ENCODE data around the gene ZNF600. TPM values are rescaled to one million over a fixed set of nuclear protein-coding genes. Genes with fewer than 3 reads are reported as not detected.
A peak's percentile ranks its signal among the peaks of the same experiment; 100 is the strongest.
"Not testable (repeated sequence)": the region's sequence is repeated elsewhere in the genome, so short reads cannot be mapped to it uniquely, and the experiment has no call there.

Gene ZNF600
- polyA plus RNA-seq, 1 of the 3 experiments (the other 2 are of a cell fraction), result 9.9 TPM

DNA sequence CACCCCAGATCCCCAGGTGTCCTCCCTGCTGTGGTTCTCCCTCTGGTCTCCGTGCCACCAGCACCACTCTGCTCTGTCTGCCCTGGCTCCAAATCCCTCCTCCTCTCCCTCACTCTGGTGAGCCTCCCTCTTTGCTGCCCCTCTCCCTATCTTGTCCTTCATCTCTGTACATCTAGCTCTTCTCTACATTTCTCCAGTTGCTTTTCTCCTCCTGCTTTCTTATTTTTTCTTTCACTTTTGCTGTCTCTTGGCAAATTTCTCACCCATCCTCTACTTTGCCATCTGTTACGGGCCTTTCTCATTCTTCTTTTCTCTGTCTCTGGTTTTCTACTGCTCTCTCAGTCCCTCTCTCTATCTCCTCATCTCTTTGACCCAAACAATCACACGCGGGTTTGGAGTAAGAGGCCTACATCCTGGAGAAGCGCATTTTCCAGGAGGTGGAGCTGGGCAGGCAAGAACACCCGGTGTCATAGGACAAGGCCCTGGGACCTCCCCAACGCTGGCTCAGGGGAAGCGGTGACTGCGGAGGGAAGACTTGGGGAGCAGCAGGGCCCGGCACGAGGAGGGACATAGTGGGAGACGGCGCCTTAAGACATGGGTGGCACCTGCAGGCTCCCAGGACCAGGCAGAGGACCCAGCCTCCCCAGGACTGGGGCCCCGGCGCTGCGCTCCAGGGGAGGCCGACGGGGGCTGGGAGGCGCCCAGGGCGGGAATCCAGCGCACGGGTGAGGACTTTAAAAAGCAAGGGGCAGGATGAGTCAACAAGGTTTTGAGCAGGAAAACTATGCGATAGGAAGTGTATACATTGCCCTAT, 61.7 kb downstream of the ZNF600 start (continued):
- TF ChIP-seq CHD2 (IDR thresholded peaks at IDR 0.05; ENCODE audit: low read length, partially characterized antibody) (no peak), POLR2AphosphoS5 (IDR thresholded peaks at IDR 0.05; ENCODE audit: low read depth, low read length) (no peak), NFIC (IDR thresholded peaks at IDR 0.05; ENCODE audit: borderline replicate concordance) (no peak), ELF1 (IDR thresholded peaks at IDR 0.05) (no peak), YY1 (IDR thresholded peaks at IDR 0.05; ENCODE audit: low read depth) (no peak), PBX3 (IDR thresholded peaks at IDR 0.05) (no peak), GABPA (IDR thresholded peaks at IDR 0.05; ENCODE audit: low read depth) (no peak), NRF1 (IDR thresholded peaks at IDR 0.05; ENCODE audit: low read depth, low read length) (no peak), MEF2A (IDR thresholded peaks at IDR 0.05; ENCODE audit: borderline replicate concordance, low read depth) (no peak), SIN3A (IDR thresholded peaks at IDR 0.05; ENCODE audit: borderline replicate concordance, low read depth, low read length) (no peak), RXRA (IDR thresholded peaks at IDR 0.05; ENCODE audit: borderline replicate concordance, low read depth) (no peak)

DNA sequence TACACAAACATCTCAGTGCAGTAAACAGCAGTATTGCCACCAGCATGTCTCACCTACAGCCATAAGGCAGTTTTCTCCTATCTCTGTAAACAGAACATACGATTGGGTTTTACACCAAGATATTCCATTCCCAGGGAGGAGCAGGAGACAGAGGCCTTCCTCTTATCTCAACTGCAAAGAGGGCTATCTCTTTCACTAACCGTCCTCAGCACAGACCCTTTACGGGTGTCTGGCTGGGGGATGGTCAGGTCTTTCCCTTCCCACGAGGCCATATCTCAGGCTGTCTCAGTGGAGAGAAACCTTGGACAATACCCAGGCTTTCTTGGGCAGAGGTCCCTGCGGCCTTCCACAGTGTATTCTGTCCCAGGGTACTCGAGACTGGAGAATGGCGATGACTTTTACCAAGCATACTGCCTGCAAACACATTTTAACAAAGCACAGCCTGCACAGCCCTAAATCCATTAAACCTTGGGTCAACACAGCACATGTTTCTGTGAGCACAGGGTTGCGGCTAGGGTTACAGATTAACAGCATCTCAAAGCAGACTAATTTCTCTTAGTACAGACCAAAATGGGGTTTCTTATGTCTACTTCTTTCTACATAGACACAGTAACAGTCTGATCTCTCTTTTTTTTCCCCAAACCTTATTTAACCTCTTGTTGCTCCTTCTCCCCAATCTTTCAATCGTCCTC, 62.5 kb downstream of the ZNF600 start:
- POLR2A ChIA-PET; H3K9ac ChIP-seq; H4K20me1 ChIP-seq (ENCODE audit: insufficient read depth); CTCF ChIA-PET; H3F3A ChIP-seq (replicated peaks; ENCODE audit: insufficient read depth); H3K27ac ChIP-seq (ENCODE audit: low read depth in 2 of 2, low read length in 1 of 2); H2AFZ ChIP-seq (ENCODE audit: low read depth); H3K27me3 ChIP-seq (ENCODE audit: insufficient read depth); H3K9me2 ChIP-seq; H3K79me2 ChIP-seq (ENCODE audit: insufficient read depth); H3K9me3 ChIP-seq; H3K4me3 ChIP-seq (ENCODE audit: low read depth in 2 of 2, low read length in 1 of 2); DNase-seq; H3K4me2 ChIP-seq; H3K4me1 ChIP-seq (ENCODE audit: control insufficient read depth in 1 of 2, insufficient read depth in 2 of 2, low read depth in 1 of 2, low read length in 1 of 2): not testable (repeated sequence)
- H3K36me3 ChIP-seq (replicated peaks in 1 of 2; ENCODE audit: control insufficient read depth in 1 of 2, insufficient read depth in 2 of 2, low read length in 1 of 2), result peaks cover 0 to 19% of the 10 kb centered on the region in 2 experiments
- WGBS (ENCODE audit: low lambda C conversion rate), result 91% methylated on average over 8 of the region's 9 CpGs

DNA sequence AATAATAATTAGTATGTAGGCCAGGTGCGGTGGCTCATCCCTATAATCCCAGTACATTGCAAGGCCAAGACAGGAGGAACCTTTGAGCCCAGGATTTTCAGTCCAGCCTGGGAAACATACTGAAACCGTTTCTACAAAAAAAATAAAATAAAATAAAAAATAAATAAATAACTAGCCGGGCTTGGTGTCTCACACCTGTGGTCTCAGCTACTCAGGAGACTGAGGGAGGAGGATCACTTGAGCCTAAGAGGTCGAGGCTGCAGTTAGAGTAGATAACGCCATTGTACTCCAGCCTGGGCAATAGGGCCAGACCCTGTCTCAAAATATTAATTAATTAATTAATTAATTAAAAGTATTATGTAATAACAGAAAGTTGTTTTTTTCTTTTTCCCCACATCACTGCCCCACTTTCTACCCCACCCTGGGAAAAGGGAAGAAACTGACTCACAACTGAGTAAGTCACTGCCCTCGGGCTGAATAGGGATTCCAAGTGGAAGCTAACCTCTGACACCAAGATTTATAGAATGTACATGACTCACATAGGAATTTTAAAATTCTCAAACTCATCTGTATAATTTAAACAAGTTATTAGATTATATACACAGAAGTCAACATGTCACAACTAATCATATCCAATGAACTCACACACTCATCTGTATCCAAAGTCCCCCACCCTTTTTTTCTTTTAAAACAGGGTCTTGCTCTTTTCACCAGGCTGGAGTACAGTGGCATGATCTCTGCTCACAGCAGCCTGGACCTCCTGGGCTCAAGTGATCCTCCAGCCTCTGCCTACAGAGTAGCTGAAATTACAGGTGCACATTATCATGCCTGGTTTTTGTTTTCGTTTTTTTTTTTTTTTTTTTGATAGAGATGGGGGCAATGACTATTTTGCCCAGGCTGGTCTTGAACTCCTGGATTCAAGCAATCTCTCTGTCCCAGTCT, 64.3 kb downstream of the ZNF600 start:
- Histone ChIP-seq H3K27ac (ENCODE audit: low read depth in 2 of 2, low read length in 1 of 2) (no peak overlapping the region; a peak in 1 of 4 replicates), H3F3A (replicated peaks; ENCODE audit: insufficient read depth) (no peaks in the 10 kb centered on the region), H3K27me3 (ENCODE audit: insufficient read depth) (no peaks in the 10 kb centered on the region), H3K9ac (no peak overlapping the region), H4K20me1 (ENCODE audit: insufficient read depth) (no peaks in the 10 kb centered on the region), H2AFZ (ENCODE audit: low read depth) (no peak overlapping the region), H3K4me1 (ENCODE audit: control insufficient read depth in 1 of 2, insufficient read depth in 2 of 2, low read depth in 1 of 2, low read length in 1 of 2) (no peaks in the 10 kb centered on the region), H3K4me3 (ENCODE audit: low read depth in 2 of 2, low read length in 1 of 2) (no peak overlapping the region), H3K9me2 (no peaks in the 10 kb centered on the region), H3K4me2 (no peak overlapping the region; the same call in 1 of the 2 replicates), H3K79me2 (ENCODE audit: insufficient read depth) (no peaks in the 10 kb centered on the region), H3K36me3 (replicated peaks in 1 of 2; ENCODE audit: control insufficient read depth in 1 of 2, insufficient read depth in 2 of 2, low read length in 1 of 2) (peaks cover 0 to 12% of the 10 kb centered on the region in 2 experiments), H3K9me3 (no peaks in the 10 kb centered on the region)
- ChIA-PET POLR2A (no interaction called here), CTCF (interaction anchor here (0.7 kb wide), 1 partner anchor 22 kb away, joined by 3 read pairs; no protein-coding TSS in a partner anchor)
- DNase-seq, result no peak
- 79% methylated on average over 7 of the region's 7 CpGs for WGBS (ENCODE audit: low lambda C conversion rate)
- TF ChIP-seq PBX3 (IDR thresholded peaks at IDR 0.05), result peak; percentile 47
- TF ChIP-seq USF2 (IDR thresholded peaks at IDR 0.05; ENCODE audit: borderline replicate concordance, low read depth, low read length), result no peak
- 0 out of 2 replicates have a peak, but pooled peaks have one; percentile 22 for TF ChIP-seq TCF12 (IDR thresholded peaks at IDR 0.05)
- TF ChIP-seq JUND (IDR thresholded peaks at IDR 0.05), result peak; percentile 48; the same call in 1 of the 2 replicates
- no peak for TF ChIP-seq YY1 (IDR thresholded peaks at IDR 0.05; ENCODE audit: low read depth)
- TF ChIP-seq SIN3A (IDR thresholded peaks at IDR 0.05; ENCODE audit: borderline replicate concordance, low read depth, low read length), result no peak
- TF ChIP-seq NFIC (IDR thresholded peaks at IDR 0.05; ENCODE audit: borderline replicate concordance), result no peak
- peak; percentile 53; the same call in 1 of the 2 replicates for TF ChIP-seq FOSL2 (IDR thresholded peaks at IDR 0.05; ENCODE audit: borderline replicate concordance, low read depth)
- TF ChIP-seq, protein P1, sequence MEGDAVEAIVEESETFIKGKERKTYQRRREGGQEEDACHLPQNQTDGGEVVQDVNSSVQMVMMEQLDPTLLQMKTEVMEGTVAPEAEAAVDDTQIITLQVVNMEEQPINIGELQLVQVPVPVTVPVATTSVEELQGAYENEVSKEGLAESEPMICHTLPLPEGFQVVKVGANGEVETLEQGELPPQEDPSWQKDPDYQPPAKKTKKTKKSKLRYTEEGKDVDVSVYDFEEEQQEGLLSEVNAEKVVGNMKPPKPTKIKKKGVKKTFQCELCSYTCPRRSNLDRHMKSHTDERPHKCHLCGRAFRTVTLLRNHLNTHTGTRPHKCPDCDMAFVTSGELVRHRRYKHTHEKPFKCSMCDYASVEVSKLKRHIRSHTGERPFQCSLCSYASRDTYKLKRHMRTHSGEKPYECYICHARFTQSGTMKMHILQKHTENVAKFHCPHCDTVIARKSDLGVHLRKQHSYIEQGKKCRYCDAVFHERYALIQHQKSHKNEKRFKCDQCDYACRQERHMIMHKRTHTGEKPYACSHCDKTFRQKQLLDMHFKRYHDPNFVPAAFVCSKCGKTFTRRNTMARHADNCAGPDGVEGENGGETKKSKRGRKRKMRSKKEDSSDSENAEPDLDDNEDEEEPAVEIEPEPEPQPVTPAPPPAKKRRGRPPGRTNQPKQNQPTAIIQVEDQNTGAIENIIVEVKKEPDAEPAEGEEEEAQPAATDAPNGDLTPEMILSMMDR (IDR thresholded peaks at IDR 0.05), result no peak

Measured in SK-N-SH (cell line).